Fibroblast of peridontal ligament (primary cell): ENCODE results near the gene PHYH.
"Not testable (repeated sequence)": the region's sequence is repeated elsewhere in the genome, so short reads cannot be mapped to it uniquely, and the experiment has no call there.

Experiments used
- DNase-seq: peaks from one replicate; pipeline ENCODE4 v3.0.0-alpha.2; 2010; ENCODE audit errors: extremely low read depth

PHYH gene

DNA sequence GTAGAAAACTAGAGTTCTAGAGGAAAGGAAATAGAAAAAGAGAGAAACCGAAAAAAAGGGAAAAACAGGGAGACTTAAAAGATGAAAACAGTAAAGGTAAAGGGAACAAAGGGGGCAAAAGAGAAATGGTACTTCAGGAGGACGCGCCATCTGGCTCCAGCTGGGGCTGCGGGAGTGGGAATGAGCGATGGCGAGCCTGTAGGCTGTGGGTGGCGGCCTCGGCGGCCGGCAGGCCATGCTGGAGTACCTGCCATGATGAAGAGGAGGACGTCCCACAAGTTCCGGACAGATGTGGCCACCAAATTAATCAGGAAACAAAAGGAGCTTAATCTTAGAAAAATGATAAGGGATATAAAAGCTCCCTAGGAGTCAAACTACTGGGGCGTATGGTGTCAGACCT lies 21.7 kb upstream of the PHYH start:
- DNase-seq: no peak

GRCh38 chr10:13319166-13319565 lies 19.3 kb upstream of the PHYH start:
- no peak for DNase-seq

GRCh38 chr10:13317474-13317873 lies 17.6 kb upstream of the PHYH start:
- no peak for DNase-seq

DNA sequence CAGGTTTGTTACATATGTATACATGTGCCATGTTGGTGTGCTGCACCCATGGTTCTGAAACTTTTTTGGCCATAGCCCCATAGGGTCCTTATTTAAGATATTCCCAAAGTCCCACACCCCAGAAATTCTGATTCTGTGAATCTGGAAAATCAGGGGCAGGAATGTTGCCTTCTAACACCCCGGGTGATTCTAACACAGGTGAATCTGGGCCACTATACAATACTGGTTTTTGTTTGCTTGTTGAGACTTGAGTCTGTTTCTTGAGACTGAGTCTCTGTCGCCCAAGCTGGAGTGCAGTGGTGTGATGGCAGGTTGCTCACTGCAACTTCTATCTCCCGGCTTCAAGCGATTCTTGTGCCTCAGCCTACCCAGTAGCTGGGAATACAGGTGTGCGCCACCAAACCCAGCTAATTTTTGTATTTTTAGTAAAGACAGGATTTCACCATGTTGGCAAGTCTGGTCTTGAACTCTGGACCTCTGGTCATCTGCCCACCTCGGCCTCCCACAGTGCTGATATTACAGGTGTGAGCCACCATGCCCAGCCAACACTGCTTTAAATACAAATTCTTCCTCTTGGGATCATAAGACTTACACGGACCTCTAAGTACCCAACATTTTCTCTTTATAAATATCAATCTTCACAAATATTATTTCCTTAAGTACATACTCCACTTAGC lies 16.9 kb upstream of the PHYH start:
- no peak for DNase-seq

DNA sequence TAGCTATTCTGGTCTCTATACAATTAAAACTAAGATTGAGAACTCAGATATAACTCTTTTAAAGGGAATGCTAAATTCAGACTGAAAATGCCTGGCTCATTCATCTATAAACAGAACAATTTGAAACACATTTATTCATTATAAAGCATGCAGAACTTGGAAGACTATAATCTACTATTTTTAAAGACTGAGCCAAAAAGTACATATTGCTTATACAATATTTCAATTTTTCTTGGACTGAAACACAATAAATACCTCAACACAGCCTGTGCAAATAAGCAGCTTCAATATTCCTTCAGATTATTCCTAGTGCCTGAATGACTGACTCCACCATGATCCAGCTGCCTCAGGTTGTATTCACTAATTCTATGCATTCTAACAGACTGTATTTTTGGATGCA lies 15.5 kb upstream of the PHYH start:
- peak; percentile 14 for DNase-seq

- peak; percentile 46 for DNase-seq
Measured at GRCh38 chr10:13311177-13311575, 11.3 kb upstream of the PHYH start.

DNA sequence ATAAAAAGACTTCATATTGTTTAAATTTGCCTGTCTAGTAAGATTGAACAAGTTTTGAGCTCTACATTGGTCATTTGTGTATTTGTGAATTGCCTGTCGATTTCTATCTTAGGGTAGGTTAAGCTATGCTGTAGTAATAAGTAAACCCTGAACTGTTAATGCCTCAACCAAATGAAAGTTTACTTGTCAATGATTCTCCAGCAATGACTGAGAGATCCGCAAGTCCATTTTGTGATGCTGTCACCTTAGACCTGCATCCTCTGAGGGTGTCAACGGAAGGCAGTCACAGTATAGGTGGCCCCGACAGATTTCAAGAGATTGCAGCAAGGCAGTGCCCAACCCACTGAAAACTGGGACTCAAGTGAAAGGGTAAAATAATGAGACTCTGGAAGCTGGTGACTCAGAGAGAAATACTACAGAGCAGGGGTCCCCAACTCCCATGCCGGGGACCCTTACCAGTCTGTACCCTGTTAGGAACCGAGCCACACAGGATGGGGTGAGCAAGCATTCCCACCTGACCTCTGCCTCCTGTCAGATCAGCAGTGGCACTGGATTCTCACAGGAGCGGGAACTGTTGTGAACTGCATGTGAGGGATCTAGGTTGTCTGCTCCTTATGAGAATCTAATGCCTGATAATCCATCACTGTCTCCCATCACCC lies 10.8 kb upstream of the PHYH start:
- no peak for DNase-seq

DNA sequence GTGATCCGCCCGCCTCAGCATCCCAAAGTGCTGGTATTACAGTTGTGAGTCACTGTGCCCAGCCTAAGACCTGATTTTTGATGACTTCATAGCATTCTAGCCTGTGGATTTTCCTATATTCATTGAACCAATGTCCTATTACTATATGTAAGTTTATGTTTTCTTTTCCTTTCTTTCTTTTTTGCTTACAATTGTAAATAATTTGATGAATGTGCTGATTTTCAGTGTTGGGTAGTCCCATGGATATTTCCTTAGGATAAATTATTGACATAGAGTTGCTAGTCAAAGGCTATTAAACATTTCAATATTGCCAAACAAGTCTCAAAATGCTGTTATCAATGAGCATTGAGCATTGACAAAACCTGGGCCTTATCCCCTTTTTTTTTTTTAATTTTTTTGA lies 9.9 kb upstream of the PHYH start:
- no peak for DNase-seq

GRCh38 chr10:13308096-13308495 lies 8.2 kb upstream of the PHYH start:
- DNase-seq: peak; percentile 9

- no peak for DNase-seq
Measured at GRCh38 chr10:13306103-13306502, 6.2 kb upstream of the PHYH start.

- no peak for DNase-seq
Measured at GRCh38 chr10:13302821-13303555, 3.1 kb upstream of the PHYH start.

DNA sequence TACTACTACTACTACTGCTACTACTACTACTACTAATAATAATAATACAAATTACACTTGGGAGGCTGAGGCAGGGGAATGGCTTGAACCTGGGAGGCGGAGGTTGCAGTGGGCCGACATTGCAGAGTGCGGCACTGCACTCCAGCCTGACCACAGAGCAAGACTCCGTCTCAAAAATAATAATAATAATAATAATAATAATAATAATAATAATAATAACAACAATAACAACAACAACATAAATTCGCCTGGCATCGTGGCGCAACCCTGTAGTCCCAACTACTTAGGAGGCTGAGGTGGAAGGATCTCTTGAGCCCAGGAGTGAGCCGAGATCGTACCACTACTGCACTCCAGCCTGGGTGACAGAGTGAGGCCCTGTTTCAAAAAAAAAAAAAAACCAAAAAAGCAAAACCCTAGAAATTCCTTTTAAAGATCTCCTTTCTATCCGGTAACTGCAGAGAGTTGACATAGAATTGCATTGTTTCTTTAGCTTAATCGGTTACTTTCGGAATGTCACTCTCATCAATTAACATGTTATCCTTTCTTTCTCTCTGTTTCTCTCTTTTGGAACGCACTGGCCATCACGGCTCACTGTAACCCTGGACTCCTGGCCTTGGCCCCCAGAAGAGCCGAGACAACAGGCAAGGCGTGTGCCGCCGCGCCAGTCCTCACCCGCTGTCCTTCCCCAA lies 972 bp downstream of the PHYH start:
- no peak for DNase-seq

DNA sequence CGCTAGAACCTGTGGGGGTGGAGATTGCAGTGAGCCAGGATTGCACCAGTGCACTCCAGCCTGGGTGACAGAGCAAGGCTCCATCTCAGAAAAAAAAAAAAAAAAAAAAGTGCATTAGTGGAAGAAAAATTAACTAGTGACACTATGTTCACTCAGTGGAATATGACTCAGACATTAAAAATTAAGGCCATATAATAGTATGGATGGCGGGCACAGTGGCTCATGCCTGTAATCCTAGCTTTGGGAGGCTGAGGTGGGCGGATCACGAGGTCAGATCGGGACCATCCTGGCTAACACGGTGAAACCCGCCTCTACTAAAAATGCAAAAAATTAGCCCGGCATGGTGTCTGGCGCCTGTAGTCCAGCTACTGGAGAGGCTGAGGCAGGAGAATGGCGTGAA lies 3.4 kb downstream of the PHYH start:
- DNase-seq: no peak

DNA sequence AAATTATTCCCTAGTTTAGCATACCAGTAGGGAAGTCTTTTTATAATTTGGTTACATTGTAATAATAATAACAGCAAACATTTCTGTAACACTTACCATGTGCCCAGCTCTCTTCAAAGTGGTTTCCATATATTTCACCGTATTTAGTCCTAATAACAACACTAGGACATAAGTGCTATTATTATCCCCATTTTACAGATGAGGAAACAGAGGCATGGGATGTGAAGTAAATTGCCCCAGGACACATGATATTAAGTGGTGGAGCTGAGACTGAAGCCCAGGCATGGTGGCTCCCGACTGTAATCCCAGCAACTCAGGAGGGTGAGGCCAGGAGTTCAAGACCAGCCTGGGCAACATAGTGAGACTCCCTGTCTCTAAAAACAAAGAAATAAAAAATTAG lies 5.1 kb downstream of the PHYH start:
- DNase-seq: no peak

- no peak for DNase-seq
Measured at GRCh38 chr10:13291821-13292773, 7.8 kb downstream of the PHYH start.

- DNase-seq: no peak
Measured at GRCh38 chr10:13291061-13291460, 8.8 kb downstream of the PHYH start.

DNA sequence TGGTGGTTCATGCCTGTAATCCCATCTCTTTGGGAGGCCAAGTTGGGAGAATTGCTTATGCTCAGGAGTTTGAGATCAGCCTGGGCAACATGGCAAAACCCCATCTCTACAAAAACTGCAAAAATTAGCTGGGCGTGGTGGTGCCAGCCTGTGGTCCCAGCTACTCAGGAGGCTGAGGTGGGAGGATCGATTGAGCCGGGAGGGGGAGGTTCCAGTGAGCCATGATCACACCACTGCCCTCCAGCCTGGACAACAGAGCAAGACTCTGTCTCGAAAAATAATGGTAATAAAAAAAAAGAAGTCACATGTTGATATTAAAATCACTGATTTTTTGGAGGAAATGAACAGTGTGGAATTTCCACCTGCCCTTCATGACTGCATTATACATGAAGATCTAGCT lies 15.8 kb downstream of the PHYH start:
- no peak for DNase-seq

- not testable (repeated sequence) for DNase-seq
Measured at GRCh38 chr10:13282348-13282747, 17.5 kb downstream of the PHYH start.

GRCh38 chr10:13276749-13277365 lies 23.0 kb downstream of the PHYH start:
- peak; percentile 67 for DNase-seq

DNA sequence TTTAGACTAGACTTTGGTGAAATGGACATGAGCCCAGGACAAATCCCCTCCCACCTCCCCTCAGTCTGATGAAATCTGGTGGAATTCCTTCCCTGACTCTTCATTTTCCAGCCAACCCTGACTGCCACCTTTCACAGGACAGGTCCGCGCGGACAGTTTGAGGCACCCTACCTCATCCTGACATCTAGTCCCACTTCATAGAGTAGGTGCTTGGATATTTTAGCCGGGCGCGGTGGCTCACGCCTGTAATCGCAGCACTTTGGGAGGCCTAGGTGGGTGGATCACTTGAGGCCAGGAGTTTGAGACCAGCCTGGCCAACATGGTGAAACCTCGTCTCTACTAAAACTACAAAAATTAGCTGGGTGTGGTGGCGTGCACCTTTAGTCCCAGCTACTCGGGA lies 23.7 kb downstream of the PHYH start:
- not testable (repeated sequence) for DNase-seq

- peak; percentile 66 for DNase-seq
Measured at GRCh38 chr10:13272164-13272571, 27.7 kb downstream of the PHYH start.
